Common myeloid progenitor, CD34-positive (primary cell): Measurements from ENCODE around the gene SNAPC1.

ENCODE experiments used
- CTCF ChIA-PET: fragments of 350-600 bp; sonication (Branson Sonifier 250); formaldehyde crosslinking; loops from one replicate; lab custom pipeline; 2021; ENCODE audit warnings: antibody characterized with exemption; lab: Charles Lee
- POLR2A ChIA-PET: fragments of 350-600 bp; sonication (Branson Sonifier 250); formaldehyde crosslinking; loops from one replicate; lab custom pipeline; 2021; ENCODE audit warnings: antibody characterized with exemption; lab: Charles Lee
- DNase-seq, 3 donors: peaks; one replicate each; pipeline versions ENCODE4 v3.0.0 to v3.0.0-alpha.2; 2013
- H3K27ac ChIP-seq, 2 experiments: 1 replicate in 1 of 2; 2 replicates in 1 of 2; pipeline ENCODE4 v1.7.0; 2013; ENCODE audit warnings: inconsistent platforms in 2 of 2, low read length in 2 of 2, mild to moderate bottlenecking in 2 of 2, low read depth in 1 of 2, moderate library complexity in 1 of 2; ENCODE audit not compliant: severe bottlenecking in 2 of 2, insufficient read depth in 1 of 2, poor library complexity in 1 of 2
- H3K27me3 ChIP-seq, 5 experiments: replicated peaks in 2 of 5; 1 replicate in 3 of 5; 2 replicates in 2 of 5; pipeline versions ENCODE4 v1.6.1 to v1.7.0; 2013; ENCODE audit warnings: low read length in 4 of 5, mild to moderate bottlenecking in 2 of 5, moderate library complexity in 2 of 5, inconsistent platforms in 1 of 5; ENCODE audit not compliant: insufficient read depth in 5 of 5, control insufficient read depth in 4 of 5
- H3K36me3 ChIP-seq, 4 experiments: 1 replicate in 2 of 4; 2 replicates in 2 of 4; pipeline versions ENCODE4 v1.6.1 to v1.7.0; 2013; ENCODE audit warnings: low read length in 3 of 4, control low read depth in 1 of 4, mild to moderate bottlenecking in 1 of 4; ENCODE audit not compliant: control insufficient read depth in 4 of 4, insufficient read depth in 4 of 4
- H3K4me1 ChIP-seq, 4 experiments: 1 replicate in 3 of 4; 2 replicates in 1 of 4; pipeline versions ENCODE4 v1.6.1 to v1.7.1; 2013; ENCODE audit warnings: low read length in 3 of 4, mild to moderate bottlenecking in 3 of 4, control low read depth in 1 of 4, inconsistent platforms in 1 of 4, moderate library complexity in 1 of 4; ENCODE audit not compliant: control insufficient read depth in 4 of 4, insufficient read depth in 4 of 4; ENCODE audit errors: control extremely low read depth in 1 of 4
- H3K4me3 ChIP-seq, 7 experiments: 1 replicate in 4 of 7; 2 replicates in 3 of 7; pipeline versions ENCODE4 v1.5.1 to v1.7.0; 2013; ENCODE audit warnings: mild to moderate bottlenecking in 7 of 7, low read length in 6 of 7, moderate library complexity in 6 of 7, inconsistent platforms in 2 of 7, low read depth in 2 of 7, control low read depth in 1 of 7; ENCODE audit not compliant: insufficient read depth in 4 of 7, control insufficient read depth in 1 of 7; ENCODE audit errors: extremely low read depth in 1 of 7
- H3K9me3 ChIP-seq, 5 experiments: 1 replicate in 4 of 5; 2 replicates in 1 of 5; pipeline versions ENCODE4 v1.6.1 to v1.7.1; 2013; ENCODE audit warnings: low read length in 4 of 5, mild to moderate bottlenecking in 2 of 5, inconsistent platforms in 1 of 5, low read depth in 1 of 5, moderate library complexity in 1 of 5; ENCODE audit not compliant: control insufficient read depth in 4 of 5, insufficient read depth in 2 of 5; ENCODE audit errors: control extremely low read depth in 1 of 5
- WGBS: methylation state at CpG from one replicate; pipeline ENCODE4 v1.1.5; 2013; ENCODE audit not compliant: insufficient coverage; 5-methylcytosine and 5-hydroxymethylcytosine counted together

The SNAPC1 gene

DNA sequence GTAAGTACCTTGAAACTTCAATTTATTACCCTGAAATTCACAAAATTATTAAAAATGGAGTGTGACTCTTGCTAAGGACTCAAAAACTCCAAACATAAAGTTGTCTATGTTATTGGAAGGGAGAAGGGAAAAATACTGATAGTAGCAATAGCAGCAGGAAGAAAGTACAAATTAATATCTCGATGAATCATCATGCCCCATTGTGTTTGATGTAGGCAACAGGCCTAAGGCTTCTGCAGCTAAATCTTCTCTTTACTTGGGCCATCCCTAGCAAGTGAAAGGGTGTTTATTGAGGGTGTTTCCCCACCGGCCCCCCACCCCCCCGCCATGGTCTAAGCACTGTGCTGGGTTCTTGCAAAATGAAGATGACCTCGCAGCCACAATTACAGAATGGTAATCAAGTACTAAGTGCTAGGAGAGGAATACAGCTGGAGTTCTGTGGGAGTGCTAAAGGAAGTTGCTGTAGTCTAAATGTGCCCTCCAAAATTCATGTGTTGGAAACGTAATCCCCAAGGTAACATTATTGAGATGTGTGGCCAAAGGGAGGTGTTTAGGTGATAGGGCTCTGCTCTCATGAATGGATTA, 76.5 kb downstream of the SNAPC1 start:
- CTCF ChIA-PET, result interaction anchor here (0.7 to 3.9 kb wide), 13 partner anchors 13 to 539 kb away, joined by 3 to 36 read pairs (median 5); no protein-coding TSS in a partner anchor
- no peak overlapping the region for H3K27ac ChIP-seq
- whole genome bisulfite sequencing, result 93% methylated on average over 4 of the region's 5 CpGs

DNA sequence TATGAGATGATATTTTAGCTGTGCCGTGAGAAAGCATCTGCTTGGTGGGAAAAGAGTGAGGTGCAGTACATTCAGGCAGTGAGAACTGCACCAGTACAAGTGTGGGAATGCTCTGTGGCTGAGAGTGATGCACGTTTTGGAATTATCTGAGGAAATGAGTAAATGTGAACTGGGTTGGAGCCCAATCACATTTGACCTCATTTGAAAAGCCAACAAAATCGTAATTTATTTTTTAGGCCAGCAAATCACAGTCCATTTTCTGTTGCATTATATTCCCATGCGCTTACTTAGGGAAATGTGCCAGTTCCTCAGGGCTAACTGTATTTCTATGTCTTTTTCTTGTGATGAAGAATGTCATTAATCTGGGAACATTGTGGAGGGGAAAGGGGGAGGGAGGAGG, 77.3 kb downstream of the SNAPC1 start:
- CTCF ChIA-PET, result interaction anchor here (3.9 kb wide), 1 partner anchor 378 kb away, joined by 36 read pairs; no protein-coding TSS in a partner anchor
- Histone ChIP-seq H3K27me3 (peaks cover 0 to 3% (median 0%) of the 10 kb centered on the region in 5 experiments), H3K4me3 (no peak overlapping the region), H3K27ac (no peak overlapping the region), H3K36me3 (no peaks in the 10 kb centered on the region), H3K4me1 (no peaks in the 10 kb centered on the region), H3K9me3 (no peaks in the 10 kb centered on the region)
- DNase-seq, result no peak
- WGBS, result 98% methylated on average over 3 of the region's 4 CpGs
- POLR2A ChIA-PET, result no interaction called here

More for the DNA sequence above, 76.5 kb downstream of the SNAPC1 start:
- H3K9me3 ChIP-seq, result no peaks in the 10 kb centered on the region
- H3K36me3 ChIP-seq, result no peaks in the 10 kb centered on the region
- peaks cover 0 to 3% (median 0%) of the 10 kb centered on the region in 5 experiments for H3K27me3 ChIP-seq
- no peak for DNase-seq
- no peak overlapping the region for H3K4me3 ChIP-seq
- H3K4me1 ChIP-seq, result no peaks in the 10 kb centered on the region
- POLR2A ChIA-PET, result no interaction called here

DNA sequence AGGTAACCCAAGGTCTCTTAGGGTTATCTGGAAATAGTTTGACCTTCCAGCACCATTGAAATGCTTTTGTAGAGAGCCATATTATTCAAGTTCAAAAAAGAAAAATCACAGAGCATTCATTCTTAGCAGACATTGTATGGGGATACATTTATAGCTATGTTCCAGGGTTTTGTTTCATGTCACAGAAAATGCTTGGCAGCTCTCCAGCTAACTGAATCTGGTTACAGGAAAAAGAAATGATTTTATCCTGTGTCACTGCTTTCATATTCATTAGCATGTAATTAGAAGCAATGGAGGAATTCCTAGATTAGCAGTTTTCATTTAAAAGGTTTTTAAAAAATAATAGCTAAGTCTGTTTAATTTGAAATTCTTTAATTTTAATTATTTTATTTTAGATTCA, 78.9 kb downstream of the SNAPC1 start:
- Histone ChIP-seq H3K36me3 (no peaks in the 10 kb centered on the region), H3K27ac (no peak overlapping the region), H3K9me3 (no peaks in the 10 kb centered on the region), H3K27me3 (peaks cover 0 to 3% (median 0%) of the 10 kb centered on the region in 5 experiments), H3K4me3 (no peak overlapping the region), H3K4me1 (no peaks in the 10 kb centered on the region)
- peak in 2 of 3 donors; percentile 17 for DNase-seq
- ChIA-PET POLR2A (no interaction called here), CTCF (interaction anchor here (0.8 to 1.2 kb wide), 4 partner anchors 14 to 572 kb away, joined by 3 to 4 read pairs (median 3); no protein-coding TSS in a partner anchor)
